Adrenal gland (tissue), 12 donors: ENCODE data around the gene CXCR6. TPM values are rescaled to one million over a fixed set of nuclear protein-coding genes. Genes with fewer than 3 reads are reported as not detected.

Experiments
- DNase-seq, 7 donors: peaks; one replicate each; pipeline ENCODE4 v3.0.0-alpha.2; 2019 to 2020
- H3K27ac ChIP-seq, 5 donors: fragments of 200-600 bp; sonication (generic) in 4 of 5; 1 replicate in 3 of 5; 2 replicates in 2 of 5; pipeline versions ENCODE4 v1.5.1 to v1.8.0; 2016 to 2020; ENCODE audit warnings: mild to moderate bottlenecking in 1 of 5
- H3K27me3 ChIP-seq: fragments of 200-600 bp; 2 replicates; pipeline ENCODE4 v1.8.0; 2021
- H3K36me3 ChIP-seq, 2 donors: fragments of 200-600 bp; replicated peaks in 1 of 2; 1 replicate in 1 of 2; 2 replicates in 1 of 2; pipeline versions ENCODE4 v1.5.1 to v1.8.0; 2018 to 2022
- H3K4me1 ChIP-seq, 2 donors: fragments of 200-600 bp; replicated peaks in 1 of 2; 1 replicate in 1 of 2; 2 replicates in 1 of 2; pipeline versions ENCODE4 v1.5.1 to v1.8.0; 2018 to 2021
- H3K4me3 ChIP-seq, 4 donors: fragments of 200-600 bp; sonication (generic) in 3 of 4; one replicate each; pipeline ENCODE4 v1.5.1; 2016 to 2018
- H3K9me3 ChIP-seq, 3 donors: fragments of 200-600 bp; sonication (generic) in 1 of 3; replicated peaks in 1 of 3; 1 replicate in 2 of 3; 2 replicates in 1 of 3; pipeline versions ENCODE4 v1.5.1 to v1.8.0; 2016 to 2021
- CTCF ChIP-seq, 6 experiments: fragments of 450-650 bp in 4 of 6; fragments of 200-600 bp in 2 of 6; sonication (generic) in 1 of 6; IDR thresholded peaks; 1 replicate in 5 of 6; 2 replicates in 1 of 6; pipeline versions ENCODE4 v1.5.1 to v1.8.0; 2016 to 2021; ENCODE audit warnings: antibody characterized with exemption in 6 of 6, mild to moderate bottlenecking in 2 of 6, moderate library complexity in 1 of 6
- POLR2A ChIP-seq, 2 donors: fragments of 450-650 bp; IDR thresholded peaks; one replicate each; pipeline ENCODE4 v1.6.1; 2017; ENCODE audit warnings: antibody characterized with exemption in 2 of 2, mild to moderate bottlenecking in 2 of 2, moderate library complexity in 1 of 2
- WGBS, 4 donors: extraction: QIAGEN DNeasy Blood & Tissue Kit in 2 of 4; methylation state at CpG; one replicate each; pipeline versions ENCODE4 v1.1.5 to v1.1.7; 2013 to 2017; 5-methylcytosine and 5-hydroxymethylcytosine counted together
- intact Hi-C, 2 donors: fragments of 100-400 bp; cut with DNase I; formaldehyde crosslinking; loops; one replicate each; pipeline versions ENCODE4 v1.14.1 to v1.15.0; 2022 to 2023
- polyA plus RNA-seq, 3 donors: library from polyadenylated mRNA; stranded (reverse); fragments of 200-250 nt in 2 of 3; fragments of 350-450 nt in 1 of 3; fragmentation: Illumina TruSeq in 1 of 3; extraction: RNeasy Lipid Tissue Mini Kit (QIAGEN cat#74804) in 1 of 3; gene quantifications; one replicate each; pipeline ENCODE4 v1.2.3, GENCODE V29; 2013 to 2014
- total RNA-seq, 9 donors: library from RNA; depleted of rRNA in 4 of 9; stranded (reverse); fragments of >200 nt in 4 of 9; fragments of 120-200 nt in 1 of 9; fragmentation: NEBNext Ultra II Directional in 1 of 9; extraction: Animal tissue kit (Norgen Biotek cat#: 25700) in 1 of 9; gene quantifications; one replicate each; pipeline versions ENCODE4 v1.1.0 to v1.2.4, GENCODE V29; 2013 to 2023
- donor health status: healthy with polysubstance abuse.
- donor health status: Bipolar disorder and iron deficiency.
- donor health status: DM: yes; HTN: yes; CAD: no.
- donor health status: DM: no; HTN: no; CAD: no.
- donor health status: DM: no; HTN: no; CAD: no.
- donor health status: DM: yes; HTN: yes; CAD: no.

The CXCR6 gene
- total and polyA plus RNA-seq, 12 donors = 0.28 to 2.9 (median 0.54) TPM; not detected in 1

GRCh38 chr3:45983770-45984169 is 40.5 kb downstream of the CXCR6 start:
- no peak for DNase-seq
- 91 to 92% (median 92%) methylated on average over 3 of the region's 3 CpGs for WGBS, 4 donors
- no peaks in the 10 kb centered on the region for H3K9me3 ChIP-seq
- H3K27ac ChIP-seq = no peak overlapping the region
- peaks cover 20 to 45% of the 10 kb centered on the region in 2 donors for H3K4me1 ChIP-seq
- H3K36me3 ChIP-seq = peaks cover 0 to 51% of the 10 kb centered on the region in 2 donors
- no peak for TF ChIP-seq POLR2A (IDR thresholded peaks at IDR 0.05)
- TF ChIP-seq CTCF (IDR thresholded peaks at IDR 0.05) = no peak
- no peaks in the 10 kb centered on the region for H3K27me3 ChIP-seq
- H3K4me3 ChIP-seq = no peak overlapping the region
- intact Hi-C loops = no loop called here

GRCh38 chr3:45984331-45985312 is 41.4 kb downstream of the CXCR6 start:
- Histone ChIP-seq H3K4me3 (no peak overlapping the region), H3K27ac (peak overlapping the region in 1 of 5 donors; percentile 4), H3K36me3 (peaks cover 0 to 44% of the 10 kb centered on the region in 2 donors), H3K27me3 (no peaks in the 10 kb centered on the region), H3K4me1 (peaks cover 20 to 54% of the 10 kb centered on the region in 2 donors), H3K9me3 (no peaks in the 10 kb centered on the region)
- no peak for DNase-seq
- TF ChIP-seq POLR2A (IDR thresholded peaks at IDR 0.05) (no peak), CTCF (IDR thresholded peaks at IDR 0.05) (no peak)
- intact Hi-C loops = no loop called here
- 90 to 92% (median 90%) methylated on average over 8 of the region's 8 CpGs for WGBS, 4 donors

GRCh38 chr3:45985532-45986302 is 42.5 kb downstream of the CXCR6 start:
- WGBS, 4 donors = 87 to 91% (median 89%) methylated on average over 10 to 13 of the region's 13 CpGs
- Histone ChIP-seq H3K4me3 (no peak overlapping the region), H3K36me3 (peaks cover 0 to 38% of the 10 kb centered on the region in 2 donors), H3K4me1 (peaks cover 20 to 54% of the 10 kb centered on the region in 2 donors), H3K27me3 (no peaks in the 10 kb centered on the region), H3K9me3 (no peaks in the 10 kb centered on the region), H3K27ac (peak overlapping the region in 3 of 5 donors; percentile 13 to 71 (median 61))
- intact Hi-C loops = no loop called here
- no peak for DNase-seq
- TF ChIP-seq CTCF (IDR thresholded peaks at IDR 0.05) (no peak), POLR2A (IDR thresholded peaks at IDR 0.05) (no peak)
